Esophagus muscularis mucosa (tissue), 4 donors: ENCODE results near the gene MUC20. TPM values are rescaled to one million over a fixed set of nuclear protein-coding genes. Genes with fewer than 3 reads are reported as not detected.
A peak's percentile ranks its signal among the peaks of the same experiment; 100 is the strongest.

Experiments
- DNase-seq: peaks from one replicate; pipeline ENCODE4 v3.0.0-alpha.2; 2017; ENCODE audit errors: extremely low spot score
- H3K27ac ChIP-seq, 4 donors: fragments of 200-600 bp; sonication (generic); replicated peaks in 1 of 4; 1 replicate in 3 of 4; 2 replicates in 1 of 4; pipeline ENCODE4 v1.5.1; 2016 to 2019; ENCODE audit warnings: mild to moderate bottlenecking in 1 of 4
- H3K27me3 ChIP-seq, 4 donors: fragments of 200-600 bp; sonication (generic); one replicate each; pipeline versions ENCODE4 v1.5.1 to v1.6.0; 2016 to 2019
- H3K36me3 ChIP-seq, 4 donors: fragments of 200-600 bp; sonication (generic); one replicate each; pipeline ENCODE4 v1.5.1; 2016 to 2019
- H3K4me1 ChIP-seq, 4 donors: fragments of 200-600 bp; sonication (generic); one replicate each; pipeline ENCODE4 v1.5.1; 2016 to 2019
- H3K4me3 ChIP-seq, 4 donors: fragments of 200-600 bp; sonication (generic); 1 replicate in 2 of 4; 2 replicates in 2 of 4; pipeline ENCODE4 v1.5.1; 2016 to 2019; ENCODE audit warnings: mild to moderate bottlenecking in 4 of 4, moderate library complexity in 1 of 4
- H3K9me3 ChIP-seq, 4 donors: fragments of 200-600 bp; sonication (generic); 1 replicate in 3 of 4; 2 replicates in 1 of 4; pipeline ENCODE4 v1.5.1; 2016 to 2019
- CTCF ChIP-seq, 3 experiments: fragments of 200-600 bp in 2 of 3; fragments of 450-650 bp in 1 of 3; sonication (generic) in 2 of 3; IDR thresholded peaks; one replicate each; pipeline ENCODE4 v1.5.1; 2017 to 2019; ENCODE audit warnings: antibody characterized with exemption in 3 of 3, mild to moderate bottlenecking in 2 of 3, moderate library complexity in 1 of 3
- EP300 ChIP-seq: sonication (generic); formaldehyde crosslinking; IDR thresholded peaks from one replicate; pipeline ENCODE4 v1.6.1; 2017; ENCODE audit warnings: antibody characterized with exemption
- POLR2A ChIP-seq: fragments of 450-650 bp; IDR thresholded peaks from one replicate; pipeline ENCODE4 v1.6.1; 2017; ENCODE audit warnings: antibody characterized with exemption, moderate library complexity, mild to moderate bottlenecking, low read depth
- POLR2AphosphoS5 ChIP-seq, 2 donors: sonication (generic); formaldehyde crosslinking; IDR thresholded peaks; one replicate each; pipeline ENCODE4 v1.6.1; 2017; ENCODE audit warnings: antibody characterized with exemption in 2 of 2
- WGBS: methylation state at CpG from one replicate; pipeline ENCODE4 v1.1.5; 2018; 5-methylcytosine and 5-hydroxymethylcytosine counted together
- intact Hi-C: fragments of 100-400 bp; cut with DNase I; formaldehyde crosslinking; loops from one replicate; pipeline ENCODE4 v1.15.1; 2023
- total RNA-seq, 4 donors: library from RNA; depleted of rRNA; stranded (reverse); fragments of >200 nt; gene quantifications; one replicate each; pipeline versions ENCODE4 v1.1.0 to v1.2.1, GENCODE V29; 2016

MUC20 gene
- total RNA-seq, 4 donors from 2014 or later = 2.5 to 10.0 (median 4.7) TPM

GRCh38 chr3:195757438-195757770, 36.6 kb downstream of the MUC20 start:
- H3K4me1 ChIP-seq = peaks cover 0 to 27% (median 25%) of the 10 kb centered on the region in 4 donors
- H3K27ac ChIP-seq = no peak overlapping the region
- DNase-seq = no peak
- intact Hi-C loops = no loop called here
- no peaks in the 10 kb centered on the region for H3K9me3 ChIP-seq
- no peaks in the 10 kb centered on the region for H3K36me3 ChIP-seq
- 17% methylated on average over 8 of the region's 8 CpGs for WGBS
- TF ChIP-seq CTCF (IDR thresholded peaks at IDR 0.05) (no peak), POLR2AphosphoS5 (IDR thresholded peaks at IDR 0.05) (no peak), EP300 (no peak), POLR2A (no peak)
- peaks cover 0 to 74% (median 12%) of the 10 kb centered on the region in 4 donors for H3K27me3 ChIP-seq
- H3K4me3 ChIP-seq = no peak overlapping the region

DNA sequence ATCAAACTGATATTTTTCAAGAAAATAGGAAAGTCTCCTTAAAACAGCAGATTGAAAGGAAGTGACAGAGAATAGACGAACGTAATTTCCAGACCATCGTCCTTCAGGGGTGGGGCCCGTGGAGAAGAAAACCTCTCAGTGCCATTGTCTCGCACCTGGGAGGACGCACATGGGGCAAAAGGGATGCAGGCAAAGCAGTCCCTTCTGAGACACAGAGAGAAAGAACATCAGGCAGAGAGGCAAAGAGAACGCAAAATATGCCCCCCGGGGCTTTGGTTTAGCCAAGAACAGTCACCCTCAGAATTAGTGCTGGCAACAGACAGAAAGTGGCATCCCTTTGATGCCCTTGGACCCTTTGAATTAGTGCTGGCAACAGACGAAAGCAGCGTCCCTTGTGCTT, 37.0 kb downstream of the MUC20 start:
- H3K27ac ChIP-seq = no peak overlapping the region
- 60% methylated on average over 10 of the region's 10 CpGs for WGBS
- peaks cover 0 to 27% (median 25%) of the 10 kb centered on the region in 4 donors for H3K4me1 ChIP-seq
- H3K4me3 ChIP-seq = no peak overlapping the region
- H3K9me3 ChIP-seq = no peaks in the 10 kb centered on the region
- no peak for DNase-seq
- H3K27me3 ChIP-seq = peaks cover 0 to 74% (median 12%) of the 10 kb centered on the region in 4 donors
- intact Hi-C loops = no loop called here
- TF ChIP-seq POLR2AphosphoS5 (IDR thresholded peaks at IDR 0.05) (no peak), POLR2A (no peak), CTCF (IDR thresholded peaks at IDR 0.05) (no peak), EP300 (no peak)
- H3K36me3 ChIP-seq = no peaks in the 10 kb centered on the region

DNA sequence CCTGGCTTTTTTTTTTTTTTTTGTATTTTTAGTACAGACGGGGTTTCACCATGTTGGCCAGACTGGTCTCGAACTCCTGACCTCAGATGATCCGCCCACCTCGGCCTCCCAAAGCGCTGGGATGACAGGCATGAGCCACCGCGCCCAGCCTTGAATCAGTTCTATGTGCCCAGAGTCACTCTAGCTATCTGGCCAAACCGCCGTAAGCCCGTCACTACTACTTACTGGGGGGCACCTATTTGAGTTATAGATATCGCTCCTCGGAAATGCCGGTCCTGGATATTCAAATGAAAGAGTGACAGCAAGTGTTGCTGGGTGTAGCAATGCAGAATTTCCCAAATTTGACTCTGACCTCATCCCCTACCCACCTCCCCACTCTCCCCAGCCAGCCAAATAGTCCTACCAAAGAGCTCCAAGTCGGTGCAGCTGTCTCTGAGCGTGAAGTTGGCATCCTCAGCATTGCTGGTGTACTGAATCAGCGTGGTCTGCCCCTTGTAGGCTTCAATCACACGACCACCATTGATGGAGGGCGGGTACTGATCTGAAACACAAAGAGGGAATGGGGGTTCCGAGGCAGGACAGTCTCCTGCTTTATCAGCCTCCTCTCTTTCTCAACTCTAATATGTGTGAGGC, 38.1 kb downstream of the MUC20 start:
- no peak overlapping the region for H3K4me3 ChIP-seq
- no peak for TF ChIP-seq CTCF (IDR thresholded peaks at IDR 0.05)
- no peak for TF ChIP-seq POLR2A
- TF ChIP-seq POLR2AphosphoS5 (IDR thresholded peaks at IDR 0.05) = no peak
- intact Hi-C loops = no loop called here
- no peaks in the 10 kb centered on the region for H3K36me3 ChIP-seq
- 78% methylated on average over 17 of the region's 19 CpGs for WGBS
- no peaks in the 10 kb centered on the region for H3K9me3 ChIP-seq
- peaks cover 0 to 27% (median 25%) of the 10 kb centered on the region in 4 donors for H3K4me1 ChIP-seq
- H3K27me3 ChIP-seq = peaks cover 0 to 75% (median 12%) of the 10 kb centered on the region in 4 donors
- no peak overlapping the region for H3K27ac ChIP-seq
- no peak for DNase-seq

DNA sequence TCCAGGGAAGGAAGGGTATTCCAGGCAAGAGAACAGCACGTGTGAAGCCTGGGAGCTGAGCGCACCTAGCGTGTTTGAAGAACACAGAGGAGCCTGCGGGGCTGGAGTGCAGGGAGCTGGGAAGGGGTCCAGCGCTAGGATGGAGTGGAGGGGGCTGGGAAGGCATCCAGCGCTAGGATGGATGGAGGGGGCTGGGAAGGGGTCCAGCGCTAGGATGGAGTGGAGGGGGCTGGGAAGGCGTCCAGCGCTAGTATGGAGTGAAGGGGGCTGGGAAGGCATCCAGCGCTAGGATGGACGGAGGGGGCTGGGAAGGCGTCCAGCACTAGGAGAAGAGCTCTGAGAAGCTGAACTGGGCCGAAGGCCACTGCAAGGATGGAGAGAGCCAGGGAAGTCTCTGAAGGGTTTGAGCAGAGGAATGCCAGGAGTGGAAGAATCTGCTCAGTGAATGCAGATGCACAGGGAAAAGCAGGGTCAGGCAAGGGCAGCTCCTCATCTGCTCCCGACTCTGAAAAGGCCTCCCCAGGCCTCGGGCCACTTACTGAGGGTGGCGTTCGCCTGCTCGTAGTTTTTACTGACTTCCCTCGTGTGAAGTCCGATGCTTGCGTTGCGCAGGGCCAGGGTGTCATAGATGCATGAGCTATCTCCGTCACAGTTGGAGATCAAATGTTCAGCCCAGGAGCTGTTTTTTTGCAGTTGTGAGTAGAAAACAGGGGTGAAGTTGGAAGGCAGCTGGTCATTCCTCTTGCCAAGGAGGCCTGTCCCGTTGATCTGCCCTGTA, 39.8 kb downstream of the MUC20 start:
- no peak overlapping the region for H3K4me3 ChIP-seq
- no peak for DNase-seq
- intact Hi-C loops = no loop called here
- H3K9me3 ChIP-seq = no peaks in the 10 kb centered on the region
- no peaks in the 10 kb centered on the region for H3K36me3 ChIP-seq
- 62% methylated on average over 24 of the region's 24 CpGs for WGBS
- H3K27me3 ChIP-seq = peaks cover 0 to 77% (median 12%) of the 10 kb centered on the region in 4 donors
- peaks cover 0 to 27% (median 25%) of the 10 kb centered on the region in 4 donors for H3K4me1 ChIP-seq
- H3K27ac ChIP-seq = peak overlapping the region in 1 of 4 donors; percentile 33
- TF ChIP-seq POLR2AphosphoS5 (IDR thresholded peaks at IDR 0.05) (no peak), EP300 (no peak), CTCF (IDR thresholded peaks at IDR 0.05) (no peak)
